Activated naive CD4-positive, alpha-beta T cell treated with anti-CD3 and anti-CD28 coated beads, Interleukin-2, amount 50 U/mL, for 72 hours (primary cell): Measurements from ENCODE around the gene GARNL3. TPM values are rescaled to one million over a fixed set of nuclear protein-coding genes. Genes with fewer than 3 reads are reported as not detected.
A peak's percentile ranks its signal among the peaks of the same experiment; 100 is the strongest.

Experiments
- ATAC-seq, 2 donors: fragments of 150-1000 bp; cut with Tn5 transposase; 2 replicates each; pipeline ENCODE4 v1.10.0; 2021; ENCODE audit warnings: mild to moderate bottlenecking in 2 of 2, moderate library complexity in 2 of 2
- DNase-seq, 2 donors: peaks; one replicate each; pipeline ENCODE4 v3.0.0; 2021 to 2022; ENCODE audit warnings: low spot score in 2 of 2
- H3K27ac Mint-ChIP-seq, 2 donors: one replicate each; pipeline ENCODE4 v1.8.0; 2022; ENCODE audit warnings: mild to moderate bottlenecking in 2 of 2, mixed read lengths in 2 of 2
- H3K36me3 Mint-ChIP-seq, 2 donors: one replicate each; pipeline ENCODE4 v1.8.0; 2022; ENCODE audit warnings: mixed read lengths in 2 of 2
- H3K9me3 Mint-ChIP-seq, 2 donors: one replicate each; pipeline ENCODE4 v1.8.0; 2022; ENCODE audit warnings: mixed read lengths in 2 of 2
- total RNA-seq, 2 donors: library from RNA; stranded (reverse); gene quantifications; one replicate each; pipeline ENCODE4 v1.2.3, GENCODE V29; 2022

GARNL3 gene
- total RNA-seq, 2 donors from 2014 or later: 3.5 to 5.4 TPM

GRCh38 chr9:127395497-127396252 lies 131.1 kb downstream of the GARNL3 start:
- H3K9me3 Mint-ChIP-seq: no peaks in the 10 kb centered on the region
- ATAC-seq (no peak), DNase-seq (no peak)
- peaks cover 0 to 8% of the 10 kb centered on the region in 2 donors for H3K36me3 Mint-ChIP-seq
- H3K27ac Mint-ChIP-seq: no peak overlapping the region

GRCh38 chr9:127396253-127396807 lies 131.8 kb downstream of the GARNL3 start:
- no peaks in the 10 kb centered on the region for H3K9me3 Mint-ChIP-seq
- DNase-seq (no peak), ATAC-seq (no peak)
- no peak overlapping the region for H3K27ac Mint-ChIP-seq
- H3K36me3 Mint-ChIP-seq: peaks cover 0 to 8% of the 10 kb centered on the region in 2 donors

GRCh38 chr9:127396808-127397645 lies 132.5 kb downstream of the GARNL3 start, which contains the start of gene SLC2A8:
Gene SLC2A8, plus strand, starts transcription at chr9:127397169. Its CDS starts 62 bp downstream, at chr9:127397231.
- peaks cover 0 to 8% of the 10 kb centered on the region in 2 donors for H3K36me3 Mint-ChIP-seq
- ATAC-seq: peak; percentile 92 to 93
- DNase-seq: peak; percentile 82
- no peak within 1 kb of the TSS for H3K27ac Mint-ChIP-seq
- H3K9me3 Mint-ChIP-seq: no peaks in the 10 kb centered on the region

GRCh38 chr9:127397646-127398274 lies 133.2 kb downstream of the GARNL3 start:
- peaks cover 0 to 8% of the 10 kb centered on the region in 2 donors for H3K36me3 Mint-ChIP-seq
- H3K27ac Mint-ChIP-seq: no peak overlapping the region
- no peaks in the 10 kb centered on the region for H3K9me3 Mint-ChIP-seq
- DNase-seq (peak in 1 of 2 donors; percentile 38), ATAC-seq (no peak)

GRCh38 chr9:127398275-127398647 lies 133.7 kb downstream of the GARNL3 start:
- ATAC-seq (no peak), DNase-seq (no peak)

GRCh38 chr9:127398715-127399400 lies 134.3 kb downstream of the GARNL3 start:
- ATAC-seq: no peak

More at GRCh38 chr9:127398275-127398647, 133.7 kb downstream of the GARNL3 start:
- Mint-ChIP-seq H3K9me3 (no peaks in the 10 kb centered on the region), H3K36me3 (peaks cover 0 to 8% of the 10 kb centered on the region in 2 donors), H3K27ac (no peak overlapping the region)

GRCh38 chr9:127399736-127400269 lies 135.2 kb downstream of the GARNL3 start:
- peaks cover 0 to 8% of the 10 kb centered on the region in 2 donors for H3K36me3 Mint-ChIP-seq

More at GRCh38 chr9:127398715-127399400, 134.3 kb downstream of the GARNL3 start:
- peaks cover 0 to 8% of the 10 kb centered on the region in 2 donors for H3K36me3 Mint-ChIP-seq
- H3K9me3 Mint-ChIP-seq: no peaks in the 10 kb centered on the region
- no peak for DNase-seq
- H3K27ac Mint-ChIP-seq: no peak overlapping the region

GRCh38 chr9:127402401-127403090 lies 138.0 kb downstream of the GARNL3 start:
- Mint-ChIP-seq H3K27ac (no peak overlapping the region), H3K36me3 (peaks cover 0 to 8% of the 10 kb centered on the region in 2 donors), H3K9me3 (no peaks in the 10 kb centered on the region)
- ATAC-seq (no peak), DNase-seq (peak in 1 of 2 donors; percentile 39)

More at GRCh38 chr9:127399736-127400269, 135.2 kb downstream of the GARNL3 start:
- ATAC-seq (no peak), DNase-seq (no peak)
- H3K9me3 Mint-ChIP-seq: no peaks in the 10 kb centered on the region
- no peak overlapping the region for H3K27ac Mint-ChIP-seq

- Mint-ChIP-seq H3K27ac (no peak overlapping the region), H3K36me3 (peaks cover 0 to 1% of the 10 kb centered on the region in 2 donors)
Measured at GRCh38 chr9:127403507-127404192, 139.1 kb downstream of the GARNL3 start.

GRCh38 chr9:127404631-127405030 lies 140.1 kb downstream of the GARNL3 start:
- no peak for ATAC-seq
- peak in 1 of 2 donors; percentile 38 for DNase-seq
- H3K36me3 Mint-ChIP-seq: no peaks in the 10 kb centered on the region
- no peaks in the 10 kb centered on the region for H3K9me3 Mint-ChIP-seq
- H3K27ac Mint-ChIP-seq: no peak overlapping the region

More at GRCh38 chr9:127403507-127404192, 139.1 kb downstream of the GARNL3 start:
- peak in 1 of 2 donors; percentile 49 for DNase-seq
- H3K9me3 Mint-ChIP-seq: no peaks in the 10 kb centered on the region
- ATAC-seq: no peak

GRCh38 chr9:127405344-127406125 lies 141.0 kb downstream of the GARNL3 start:
- Mint-ChIP-seq H3K36me3 (no peaks in the 10 kb centered on the region), H3K27ac (peak overlapping the region in 1 of 2 donors; percentile 66), H3K9me3 (no peaks in the 10 kb centered on the region)
- DNase-seq (peak in 1 of 2 donors; percentile 50), ATAC-seq (no peak)

- ATAC-seq: no peak
- H3K36me3 Mint-ChIP-seq: no peaks in the 10 kb centered on the region
- DNase-seq: peak in 1 of 2 donors; percentile 39
- no peaks in the 10 kb centered on the region for H3K9me3 Mint-ChIP-seq
- H3K27ac Mint-ChIP-seq: no peak overlapping the region
Measured at GRCh38 chr9:127406799-127407491, 142.4 kb downstream of the GARNL3 start.

- no peak for DNase-seq
- no peak overlapping the region for H3K27ac Mint-ChIP-seq
- no peaks in the 10 kb centered on the region for H3K9me3 Mint-ChIP-seq
- no peaks in the 10 kb centered on the region for H3K36me3 Mint-ChIP-seq
- no peak for ATAC-seq
Measured at GRCh38 chr9:127407492-127407843, 142.9 kb downstream of the GARNL3 start.

- no peak for ATAC-seq
- no peak overlapping the region for H3K27ac Mint-ChIP-seq
- no peaks in the 10 kb centered on the region for H3K36me3 Mint-ChIP-seq
- no peak for DNase-seq
- H3K9me3 Mint-ChIP-seq: no peaks in the 10 kb centered on the region
Measured at GRCh38 chr9:127411122-127411521, 146.5 kb downstream of the GARNL3 start.
